Ishikawa (cell line): ENCODE data around the gene SPATA6L.

Experiments used
- TEAD4 ChIP-seq: IDR thresholded peaks from 2 replicates; pipeline ENCODE4 v1.6.1; 2012
- TF ChIP-seq, protein P1 (sequence below): IDR thresholded peaks from 2 replicates; pipeline ENCODE4 v1.6.1; 2012

DNA sequence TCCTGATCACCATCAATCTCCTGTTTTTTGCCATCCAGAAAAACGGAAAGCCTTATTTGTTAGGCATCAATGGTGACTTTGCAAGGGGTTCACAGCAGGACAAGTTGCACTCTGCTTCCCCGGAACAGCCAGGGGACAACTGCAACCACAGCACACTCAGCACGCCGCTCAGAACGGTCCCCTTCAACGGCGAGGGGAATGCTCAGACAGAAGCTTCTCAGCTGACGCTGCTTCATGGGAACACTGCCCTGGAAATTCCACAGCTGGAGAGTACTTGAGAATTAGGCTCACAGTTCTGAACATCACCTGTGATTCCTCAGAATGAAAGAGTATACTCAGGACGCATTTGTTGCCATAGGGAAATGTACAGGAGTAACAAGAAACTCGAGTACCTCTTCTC, 44.3 kb downstream of the SPATA6L start:
- TF ChIP-seq TEAD4, result no peak
- TF ChIP-seq, protein P1, sequence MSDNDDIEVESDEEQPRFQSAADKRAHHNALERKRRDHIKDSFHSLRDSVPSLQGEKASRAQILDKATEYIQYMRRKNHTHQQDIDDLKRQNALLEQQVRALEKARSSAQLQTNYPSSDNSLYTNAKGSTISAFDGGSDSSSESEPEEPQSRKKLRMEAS, result no peak
